ENCODE measurements around the gene HOXC4.
"Not testable (repeated sequence)": the region's sequence is repeated elsewhere in the genome, so short reads cannot be mapped to it uniquely, and the experiment has no call there.

- not testable (repeated sequence) for TF ChIP-seq CTCF (IDR thresholded peaks at IDR 0.05; ENCODE audit: low read depth, low read length); EZH2phosphoT487 (IDR thresholded peaks at IDR 0.05; ENCODE audit: low read depth)
These were observed 42.3 kb downstream of the HOXC4 start for GRCh38 chr12:54095928-54096327.
